MCF 10A (cell line): ENCODE results near the gene RHCE. TPM values are rescaled to one million over a fixed set of nuclear protein-coding genes. Genes with fewer than 3 reads are reported as not detected.
"Not testable (repeated sequence)": the region's sequence is repeated elsewhere in the genome, so short reads cannot be mapped to it uniquely, and the experiment has no call there.

Experiments used
- BruUV-seq: library from RNA; stranded (reverse); fragments of 400-500 nt; replicated peaks from 2 replicates; lab custom pipeline; 2021; lab: Mats Ljungman, UMichigan
- CTCF ChIA-PET: fragments of 300-600 bp; sonication (Branson Sonifier 250); formaldehyde crosslinking; extraction: SDS; loops from one replicate; lab custom pipeline; 2021; ENCODE audit warnings: antibody characterized with exemption, inconsistent platforms; lab: Yijun Ruan, JAX
- POLR2A ChIA-PET: fragments of 300-600, 350-650 bp; sonication (Branson Sonifier 250); formaldehyde crosslinking; extraction: SDS; loops from one replicate; lab custom pipeline; 2020; ENCODE audit warnings: antibody characterized with exemption, inconsistent platforms; lab: Yijun Ruan, JAX
- DNase-seq: peaks from one replicate; pipeline ENCODE4 v3.0.0-alpha.2; 2018; ENCODE audit not compliant: unreplicated experiment
- H3K27ac Mint-ChIP-seq: one replicate; pipeline ENCODE4 v1.8.0; 2022; ENCODE audit warnings: mild to moderate bottlenecking, low read depth, mixed read lengths; ENCODE audit not compliant: unreplicated experiment
- H3K27me3 Mint-ChIP-seq: one replicate; pipeline ENCODE4 v1.8.0; 2022; ENCODE audit warnings: mixed read lengths; ENCODE audit not compliant: insufficient read depth, unreplicated experiment
- H3K36me3 Mint-ChIP-seq: one replicate; pipeline ENCODE4 v1.8.0; 2022; ENCODE audit warnings: mild to moderate bottlenecking, moderate library complexity, mixed read lengths; ENCODE audit not compliant: insufficient read depth, unreplicated experiment
- H3K4me1 Mint-ChIP-seq: one replicate; pipeline ENCODE4 v1.8.0; 2022; ENCODE audit warnings: mixed read lengths; ENCODE audit not compliant: insufficient read depth, unreplicated experiment
- H3K4me3 Mint-ChIP-seq: one replicate; pipeline ENCODE4 v1.8.0; 2022; ENCODE audit warnings: mild to moderate bottlenecking, moderate library complexity, mixed read lengths; ENCODE audit not compliant: unreplicated experiment
- H3K9me3 Mint-ChIP-seq: one replicate; pipeline ENCODE4 v1.8.0; 2022; ENCODE audit warnings: mixed read lengths; ENCODE audit not compliant: unreplicated experiment
- intact Hi-C: fragments of 100-400 bp; cut with micrococcal nuclease; formaldehyde crosslinking; loops from 2 replicates; pipeline ENCODE4 v1.14.1; 2022
- total RNA-seq: library from RNA; stranded (reverse); gene quantifications from 2 replicates; pipeline ENCODE4 v1.2.3, GENCODE V29; 2022
- TF ChIP-seq, protein P1 (sequence below): fragments of 200-600 bp; IDR thresholded peaks from one replicate; pipeline ENCODE4 v1.8.0; 2022; ENCODE audit warnings: antibody characterized with exemption, mild to moderate bottlenecking; ENCODE audit not compliant: unreplicated experiment

The RHCE gene
- total RNA-seq, 1 experiment from 2014 or later = 0.61 TPM

- H3K36me3 Mint-ChIP-seq, H3K9me3 Mint-ChIP-seq, BruUV-seq, POLR2A ChIA-PET, DNase-seq, H3K27ac Mint-ChIP-seq, H3K4me1 Mint-ChIP-seq, H3K4me3 Mint-ChIP-seq: not testable (repeated sequence)
- intact Hi-C loops = loop anchor here (5.0 to 10.0 kb wide), 3 partner anchors 122 to 409 kb away; no protein-coding TSS in a partner anchor
- TF ChIP-seq, protein P1, sequence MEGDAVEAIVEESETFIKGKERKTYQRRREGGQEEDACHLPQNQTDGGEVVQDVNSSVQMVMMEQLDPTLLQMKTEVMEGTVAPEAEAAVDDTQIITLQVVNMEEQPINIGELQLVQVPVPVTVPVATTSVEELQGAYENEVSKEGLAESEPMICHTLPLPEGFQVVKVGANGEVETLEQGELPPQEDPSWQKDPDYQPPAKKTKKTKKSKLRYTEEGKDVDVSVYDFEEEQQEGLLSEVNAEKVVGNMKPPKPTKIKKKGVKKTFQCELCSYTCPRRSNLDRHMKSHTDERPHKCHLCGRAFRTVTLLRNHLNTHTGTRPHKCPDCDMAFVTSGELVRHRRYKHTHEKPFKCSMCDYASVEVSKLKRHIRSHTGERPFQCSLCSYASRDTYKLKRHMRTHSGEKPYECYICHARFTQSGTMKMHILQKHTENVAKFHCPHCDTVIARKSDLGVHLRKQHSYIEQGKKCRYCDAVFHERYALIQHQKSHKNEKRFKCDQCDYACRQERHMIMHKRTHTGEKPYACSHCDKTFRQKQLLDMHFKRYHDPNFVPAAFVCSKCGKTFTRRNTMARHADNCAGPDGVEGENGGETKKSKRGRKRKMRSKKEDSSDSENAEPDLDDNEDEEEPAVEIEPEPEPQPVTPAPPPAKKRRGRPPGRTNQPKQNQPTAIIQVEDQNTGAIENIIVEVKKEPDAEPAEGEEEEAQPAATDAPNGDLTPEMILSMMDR = peak; percentile 39
- H3K27me3 Mint-ChIP-seq = peaks cover 35% of the 10 kb centered on the region
- CTCF ChIA-PET = interaction anchor here (0.6 to 1.2 kb wide), 8 partner anchors 29 to 406 kb away, joined by 3 to 7 read pairs (median 4); no protein-coding TSS in a partner anchor
These were observed 17.4 kb downstream of the RHCE start for GRCh38 chr1:25402947-25403803.

- DNase-seq, H3K36me3 Mint-ChIP-seq, intact Hi-C loops, H3K27ac Mint-ChIP-seq, H3K9me3 Mint-ChIP-seq, POLR2A ChIA-PET, BruUV-seq, H3K4me3 Mint-ChIP-seq, CTCF ChIA-PET, H3K4me1 Mint-ChIP-seq: not testable (repeated sequence)
- H3K27me3 Mint-ChIP-seq = peaks cover 45% of the 10 kb centered on the region
These were observed 22.5 kb downstream of the RHCE start for GRCh38 chr1:25398079-25398478.

DNA sequence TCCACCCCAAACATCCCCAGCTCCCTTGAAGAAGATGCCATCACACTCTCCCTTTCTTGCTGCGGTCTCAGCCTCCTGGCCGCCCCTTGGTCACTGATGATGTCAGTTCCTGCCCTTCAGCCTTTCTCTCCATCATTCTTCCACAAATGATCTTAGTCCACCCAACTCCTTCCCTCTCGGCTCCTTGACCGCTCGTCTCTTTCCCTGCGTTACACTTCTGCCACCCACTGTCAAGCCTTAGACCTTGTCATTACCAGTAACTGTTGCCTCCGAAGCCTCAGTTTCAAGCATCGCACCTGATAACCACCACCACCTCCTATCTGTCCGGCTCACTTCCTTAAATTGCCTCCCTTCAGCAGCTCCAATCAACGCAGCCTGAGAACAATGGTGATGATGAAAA, 23.1 kb downstream of the RHCE start:
- POLR2A ChIA-PET, BruUV-seq, H3K4me1 Mint-ChIP-seq, H3K9me3 Mint-ChIP-seq, CTCF ChIA-PET, H3K4me3 Mint-ChIP-seq, H3K36me3 Mint-ChIP-seq, H3K27ac Mint-ChIP-seq, DNase-seq, intact Hi-C loops: not testable (repeated sequence)
- peaks cover 41% of the 10 kb centered on the region for H3K27me3 Mint-ChIP-seq

- Mint-ChIP-seq H3K27me3 (peaks cover 21% of the 10 kb centered on the region), H3K27ac (no peak overlapping the region), H3K9me3 (no peaks in the 10 kb centered on the region), H3K4me3 (no peak overlapping the region), H3K36me3 (no peaks in the 10 kb centered on the region), H3K4me1 (no peaks in the 10 kb centered on the region)
- ChIA-PET POLR2A (no interaction called here), CTCF (no interaction called here)
- TF ChIP-seq, protein P1 = no peak
- no TSS peak for BruUV-seq
- no peak for DNase-seq
- intact Hi-C loops = no loop called here
These were observed 27.8 kb downstream of the RHCE start for GRCh38 chr1:25392841-25393240.

- H3K36me3 Mint-ChIP-seq, H3K4me3 Mint-ChIP-seq, DNase-seq, POLR2A ChIA-PET, H3K27ac Mint-ChIP-seq, CTCF ChIA-PET, H3K9me3 Mint-ChIP-seq, BruUV-seq, H3K4me1 Mint-ChIP-seq, intact Hi-C loops: not testable (repeated sequence)
- H3K27me3 Mint-ChIP-seq = peaks cover 19% of the 10 kb centered on the region
These were observed 30.9 kb downstream of the RHCE start for GRCh38 chr1:25389721-25390120.

DNA sequence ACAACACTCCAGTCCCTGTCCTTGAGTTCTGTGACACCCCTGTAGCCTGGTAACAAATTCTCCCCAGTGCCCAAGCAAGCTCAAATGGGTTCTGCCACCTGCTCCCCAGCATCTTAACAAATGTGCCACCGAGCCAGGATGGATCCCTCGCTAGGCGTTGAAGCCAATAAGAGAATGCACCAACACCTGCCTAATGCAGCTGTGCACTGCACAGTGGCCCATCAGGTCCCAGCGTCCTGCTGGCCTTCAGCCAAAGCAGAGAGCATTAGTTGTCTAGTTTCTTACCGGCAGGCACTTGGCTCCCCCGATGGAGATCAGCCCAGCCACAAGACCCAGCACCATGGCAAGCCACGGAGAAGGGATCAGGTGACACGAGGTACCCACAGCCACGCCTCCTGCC, 31.9 kb downstream of the RHCE start:
- H3K9me3 Mint-ChIP-seq, H3K4me3 Mint-ChIP-seq, BruUV-seq, intact Hi-C loops, DNase-seq, CTCF ChIA-PET, POLR2A ChIA-PET, H3K36me3 Mint-ChIP-seq, H3K4me1 Mint-ChIP-seq, H3K27ac Mint-ChIP-seq: not testable (repeated sequence)
- peaks cover 11% of the 10 kb centered on the region for H3K27me3 Mint-ChIP-seq

DNA sequence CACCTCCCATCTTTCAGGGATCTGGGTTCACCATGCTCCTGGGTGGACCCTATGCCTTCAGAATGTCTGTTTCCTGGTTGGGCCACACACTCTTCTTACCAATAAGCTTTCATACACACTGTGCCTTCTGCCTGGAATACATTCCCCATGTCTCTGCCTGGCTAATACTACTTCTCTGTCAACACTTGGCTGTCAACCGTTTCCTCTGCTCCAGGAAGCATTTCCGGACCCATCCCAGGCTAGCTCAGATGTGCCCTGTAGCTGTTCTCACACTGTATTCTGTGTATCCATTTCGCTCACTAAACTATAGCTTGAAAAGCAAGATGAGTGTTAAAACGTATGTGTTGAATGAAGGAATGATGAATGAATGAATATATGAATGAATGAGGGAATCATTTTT, 33.5 kb downstream of the RHCE start:
- BruUV-seq, H3K36me3 Mint-ChIP-seq, H3K4me3 Mint-ChIP-seq, DNase-seq, H3K27ac Mint-ChIP-seq, H3K9me3 Mint-ChIP-seq, H3K4me1 Mint-ChIP-seq, intact Hi-C loops, POLR2A ChIA-PET: not testable (repeated sequence)
- CTCF ChIA-PET = interaction anchor here (1.1 kb wide), 1 partner anchor 134 kb away, joined by 4 read pairs; no protein-coding TSS in a partner anchor
- peaks cover 11% of the 10 kb centered on the region for H3K27me3 Mint-ChIP-seq
